Testis (tissue), 2 donors: ENCODE measurements around the gene PARVB.

ENCODE experiments used
- POLR2A ChIP-seq: fragments of 450-650 bp; IDR thresholded peaks from one replicate; pipeline ENCODE4 v1.6.1; 2017; ENCODE audit warnings: antibody characterized with exemption, mild to moderate bottlenecking, moderate library complexity
- TF ChIP-seq, protein P1 (sequence below), 3 experiments: fragments of 450-650 bp in 2 of 3; fragments of 200-600 bp in 1 of 3; sonication (generic) in 1 of 3; IDR thresholded peaks; one replicate each; pipeline ENCODE4 v1.5.1; 2016 to 2019; ENCODE audit warnings: antibody characterized with exemption in 3 of 3, mild to moderate bottlenecking in 2 of 3, moderate library complexity in 1 of 3

DNA sequence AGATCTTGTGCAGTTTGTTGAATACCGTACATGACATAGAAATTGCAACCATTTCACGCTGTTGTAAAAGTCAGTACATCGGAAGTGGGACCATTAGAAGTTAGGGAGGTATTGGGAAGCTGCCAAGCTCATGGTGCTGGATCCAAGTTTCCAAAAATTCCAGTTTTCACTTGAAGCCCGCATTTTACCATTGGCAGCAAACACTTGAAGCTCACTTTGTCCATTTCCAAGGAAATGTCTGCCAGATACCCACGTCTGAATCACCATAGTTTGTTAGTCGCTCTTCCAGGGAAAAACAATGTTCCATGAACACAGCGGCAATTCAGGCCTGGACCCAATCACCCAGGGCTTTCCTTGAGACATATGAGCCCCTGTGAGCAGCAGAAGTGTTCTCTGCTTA is 22.6 kb upstream of the PARVB start:
- no peak for TF ChIP-seq POLR2A
- TF ChIP-seq, protein P1, sequence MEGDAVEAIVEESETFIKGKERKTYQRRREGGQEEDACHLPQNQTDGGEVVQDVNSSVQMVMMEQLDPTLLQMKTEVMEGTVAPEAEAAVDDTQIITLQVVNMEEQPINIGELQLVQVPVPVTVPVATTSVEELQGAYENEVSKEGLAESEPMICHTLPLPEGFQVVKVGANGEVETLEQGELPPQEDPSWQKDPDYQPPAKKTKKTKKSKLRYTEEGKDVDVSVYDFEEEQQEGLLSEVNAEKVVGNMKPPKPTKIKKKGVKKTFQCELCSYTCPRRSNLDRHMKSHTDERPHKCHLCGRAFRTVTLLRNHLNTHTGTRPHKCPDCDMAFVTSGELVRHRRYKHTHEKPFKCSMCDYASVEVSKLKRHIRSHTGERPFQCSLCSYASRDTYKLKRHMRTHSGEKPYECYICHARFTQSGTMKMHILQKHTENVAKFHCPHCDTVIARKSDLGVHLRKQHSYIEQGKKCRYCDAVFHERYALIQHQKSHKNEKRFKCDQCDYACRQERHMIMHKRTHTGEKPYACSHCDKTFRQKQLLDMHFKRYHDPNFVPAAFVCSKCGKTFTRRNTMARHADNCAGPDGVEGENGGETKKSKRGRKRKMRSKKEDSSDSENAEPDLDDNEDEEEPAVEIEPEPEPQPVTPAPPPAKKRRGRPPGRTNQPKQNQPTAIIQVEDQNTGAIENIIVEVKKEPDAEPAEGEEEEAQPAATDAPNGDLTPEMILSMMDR (IDR thresholded peaks at IDR 0.05), result no peak
